K562 (cell line): ENCODE data around the gene SEC14L3. TPM values are rescaled to one million over a fixed set of nuclear protein-coding genes. Genes with fewer than 3 reads are reported as not detected.
A peak's percentile ranks its signal among the peaks of the same experiment; 100 is the strongest.

Experiments
- CBX1 ChIP-seq: sonication (generic); IDR thresholded peaks from 2 replicates; pipeline ENCODE4 v1.6.1; 2016; ENCODE audit warnings: antibody characterized with exemption, low read depth, mild to moderate bottlenecking
- CCNT2 ChIP-seq: IDR thresholded peaks from 2 replicates; pipeline ENCODE4 v1.6.1; 2011; ENCODE audit warnings: borderline replicate concordance, low read depth, mild to moderate bottlenecking, moderate library complexity, mixed read lengths, low read length; ENCODE audit not compliant: insufficient read length; ENCODE audit errors: extremely low read depth
- CREBBP ChIP-seq: IDR thresholded peaks from one replicate; pipeline ENCODE4 v1.6.1; 2012; ENCODE audit warnings: low read depth, mild to moderate bottlenecking, control low read depth, inconsistent platforms, low read length
- CXXC5 ChIP-seq: fragments of 250-450 bp; sonication (Bioruptor Pico); IDR thresholded peaks from 2 replicates; pipeline ENCODE4 v1.8.0; 2022; ENCODE audit warnings: inconsistent platforms, mild to moderate bottlenecking, moderate library complexity
- FOXP4 ChIP-seq: sonication (generic); formaldehyde crosslinking; IDR thresholded peaks from 2 replicates; pipeline ENCODE4 v1.8.0; 2022; ENCODE audit warnings: mild to moderate bottlenecking, missing genetic modification reagents, borderline replicate concordance
- GABPB1 ChIP-seq: sonication (generic); formaldehyde crosslinking; IDR thresholded peaks from 2 replicates; pipeline ENCODE4 v1.8.0; 2022; ENCODE audit warnings: mild to moderate bottlenecking, missing genetic modification reagents
- GATA2 ChIP-seq: sonication (generic); formaldehyde crosslinking; IDR thresholded peaks from 2 replicates; pipeline ENCODE4 v1.4.0; 2020; ENCODE audit warnings: mild to moderate bottlenecking, missing genetic modification reagents
- GTF2E2 ChIP-seq: fragments of 200-800 bp; sonication (Bioruptor generic); IDR thresholded peaks from 2 replicates; pipeline ENCODE4 v1.6.1; 2016; ENCODE audit warnings: missing genetic modification characterization, missing compliant biosample characterization
- HNRNPLL ChIP-seq: fragments of 200-400 bp; formaldehyde crosslinking; IDR thresholded peaks from 2 replicates; pipeline ENCODE4 v1.6.1; 2017; ENCODE audit warnings: low read length, low read depth, mild to moderate bottlenecking; ENCODE audit not compliant: poor library complexity, severe bottlenecking
- KLF16 ChIP-seq: IDR thresholded peaks from 2 replicates; pipeline ENCODE4 v1.6.1; 2016; ENCODE audit warnings: antibody characterized with exemption
- PHF20 ChIP-seq: fragments of 450-650 bp; IDR thresholded peaks from 2 replicates; pipeline ENCODE4 v1.6.1; 2018; ENCODE audit not compliant: partially characterized antibody
- POLR2AphosphoS2 ChIP-seq: IDR thresholded peaks from 2 replicates; pipeline ENCODE4 v1.6.1; 2012; ENCODE audit warnings: low read length, improper control_type of control experiment
- RBM25 ChIP-seq: fragments of 200-400 bp; formaldehyde crosslinking; IDR thresholded peaks from 2 replicates; pipeline ENCODE4 v1.6.1; 2018; ENCODE audit warnings: low read length, low read depth, moderate library complexity; ENCODE audit not compliant: severe bottlenecking
- RBM34 ChIP-seq: fragments of 200-400 bp; formaldehyde crosslinking; IDR thresholded peaks from 2 replicates; pipeline ENCODE4 v1.6.1; 2018; ENCODE audit warnings: low read length, borderline replicate concordance; ENCODE audit not compliant: insufficient read depth
- RFX5 ChIP-seq: IDR thresholded peaks from 2 replicates; pipeline ENCODE4 v1.6.1; 2011; ENCODE audit warnings: low read depth, mild to moderate bottlenecking, improper control_type of control experiment, low read length
- RHOXF2B ChIP-seq: fragments of 250-450 bp; sonication (Bioruptor Pico); conservative IDR thresholded peaks from 2 replicates; pipeline ENCODE4 v1.5.1; 2021
- SIRT6 ChIP-seq: IDR thresholded peaks from one replicate; pipeline ENCODE4 v1.6.1; 2012; ENCODE audit warnings: low read depth, mild to moderate bottlenecking, control low read depth, inconsistent platforms, low read length, moderate library complexity
- SRSF9 ChIP-seq: fragments of 200-400 bp; formaldehyde crosslinking; IDR thresholded peaks from 2 replicates; pipeline ENCODE4 v1.6.1; 2017; ENCODE audit warnings: low read depth, low read length, borderline replicate concordance
- TBP ChIP-seq: optimal IDR thresholded peaks from 2 replicates; pipeline ENCODE3; 2011; ENCODE audit warnings: low read depth, low read length, improper control_type of control experiment
- TOE1 ChIP-seq, 2 experiments: fragments of 450-650 bp in 1 of 2; sonication (generic) in 1 of 2; formaldehyde crosslinking in 1 of 2; IDR thresholded peaks; 2 replicates each; pipeline versions ENCODE4 v1.7.1 to v1.8.0; 2016 to 2022; ENCODE audit warnings: borderline replicate concordance in 2 of 2, mild to moderate bottlenecking in 2 of 2, antibody characterized with exemption in 1 of 2, inconsistent platforms in 1 of 2, low read depth in 1 of 2, missing genetic modification reagents in 1 of 2, moderate library complexity in 1 of 2
- ZNF431 ChIP-seq: sonication (generic); formaldehyde crosslinking; IDR thresholded peaks from 2 replicates; pipeline ENCODE4 v1.8.0; 2022; ENCODE audit warnings: mild to moderate bottlenecking, missing genetic modification reagents
- ZNF695 ChIP-seq: fragments of 450-650 bp; formaldehyde crosslinking; IDR thresholded peaks from 2 replicates; pipeline ENCODE4 v1.4.0; 2020; ENCODE audit warnings: mild to moderate bottlenecking, moderate library complexity
- polyA plus RNA-seq, 8 experiments: library from polyadenylated mRNA; depleted of rRNA in 4 of 8; stranded (reverse) in 5 of 8; unstranded in 3 of 8; fragments of >200 nt; fragmentation: Nextera tagmentation in 2 of 8; fragmentation: Illumina TruSeq in 1 of 8; extraction: Ambion mirVana in 2 of 8; extraction: Trizol in 1 of 8; gene quantifications; 2 replicates each; pipeline versions ENCODE4 v1.2.1 to v1.2.3, GENCODE V29; 2011 to 2014; ENCODE audit warnings: inconsistent platforms in 1 of 8, missing spikeins in 1 of 8
- total RNA-seq, 7 experiments: library from RNA; depleted of rRNA in 6 of 7; stranded (reverse); fragments of >200 nt in 6 of 7; fragmentation: Illumina TruSeq in 2 of 7; extraction: Trizol in 2 of 7; gene quantifications; 2 replicates each; pipeline versions ENCODE4 v1.2.1 to v1.2.3, GENCODE V29; 2011 to 2021; ENCODE audit warnings: low replicate concordance in 1 of 7
- TF ChIP-seq, protein P1 (sequence below): fragments of 450-650 bp; IDR thresholded peaks from 2 replicates; pipeline ENCODE4 v1.6.1; 2014; ENCODE audit warnings: low read depth, mild to moderate bottlenecking, moderate library complexity, borderline replicate concordance
- TF ChIP-seq, protein P2 (sequence below), 2 experiments: fragments of 250-450 bp in 1 of 2; fragments of 450-650 bp in 1 of 2; sonication (Bioruptor Pico) in 1 of 2; IDR thresholded peaks; 2 replicates each; pipeline versions ENCODE4 v1.6.1 to v1.8.0; 2016 to 2021; ENCODE audit warnings: mild to moderate bottlenecking in 2 of 2, moderate library complexity in 2 of 2, missing compliant biosample characterization in 1 of 2, missing genetic modification characterization in 1 of 2

The SEC14L3 gene
- total and polyA plus RNA-seq, 9 of the 15 experiments (the other 6 are each of a cell fraction or from before 2014, with no cell fraction given) = not detected

GRCh38 chr22:30444632-30445437 is 27.0 kb downstream of the SEC14L3 start (continued):
- TF ChIP-seq, protein P1, sequence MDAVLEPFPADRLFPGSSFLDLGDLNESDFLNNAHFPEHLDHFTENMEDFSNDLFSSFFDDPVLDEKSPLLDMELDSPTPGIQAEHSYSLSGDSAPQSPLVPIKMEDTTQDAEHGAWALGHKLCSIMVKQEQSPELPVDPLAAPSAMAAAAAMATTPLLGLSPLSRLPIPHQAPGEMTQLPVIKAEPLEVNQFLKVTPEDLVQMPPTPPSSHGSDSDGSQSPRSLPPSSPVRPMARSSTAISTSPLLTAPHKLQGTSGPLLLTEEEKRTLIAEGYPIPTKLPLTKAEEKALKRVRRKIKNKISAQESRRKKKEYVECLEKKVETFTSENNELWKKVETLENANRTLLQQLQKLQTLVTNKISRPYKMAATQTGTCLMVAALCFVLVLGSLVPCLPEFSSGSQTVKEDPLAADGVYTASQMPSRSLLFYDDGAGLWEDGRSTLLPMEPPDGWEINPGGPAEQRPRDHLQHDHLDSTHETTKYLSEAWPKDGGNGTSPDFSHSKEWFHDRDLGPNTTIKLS = no peak
- TF ChIP-seq ZNF695 (CRISPR knock-in tag) = no peak
- TF ChIP-seq KLF16 = no peak
- TF ChIP-seq TBP = peak; percentile 81
- TF ChIP-seq CXXC5 (CRISPR knock-in tag) = no peak
- peak; percentile 35; the same call in 1 of the 2 replicates for TF ChIP-seq GTF2E2
- TF ChIP-seq CREBBP = no peak
- 0 out of 2 replicates have a peak, but pooled peaks have one; percentile 66 for TF ChIP-seq CBX1
- no peak for TF ChIP-seq FOXP4 (CRISPR knock-in tag)
- TF ChIP-seq PHF20 = no peak
- no peak for TF ChIP-seq SRSF9
- no peak for TF ChIP-seq RHOXF2B (CRISPR knock-in tag)
- 0 out of 2 replicates have a peak, but pooled peaks have one; percentile 30 for TF ChIP-seq GATA2 (CRISPR knock-in tag)
- no peak for TF ChIP-seq RBM34
- TF ChIP-seq GABPB1 (CRISPR knock-in tag) = no peak
- TF ChIP-seq HNRNPLL = no peak
- no peak for TF ChIP-seq POLR2AphosphoS2
- no peak for TF ChIP-seq SIRT6
- TF ChIP-seq RFX5 = no peak
- no peak for TF ChIP-seq RBM25
- TF ChIP-seq TOE1 (IDR thresholded peaks at IDR 0.05; ENCODE audit: borderline replicate concordance) = no peak
- TF ChIP-seq TOE1 (CRISPR knock-in tag; IDR thresholded peaks at IDR 0.05; ENCODE audit: borderline replicate concordance, low read depth) = no peak
- TF ChIP-seq, protein P2, sequence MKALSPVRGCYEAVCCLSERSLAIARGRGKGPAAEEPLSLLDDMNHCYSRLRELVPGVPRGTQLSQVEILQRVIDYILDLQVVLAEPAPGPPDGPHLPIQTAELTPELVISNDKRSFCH (CRISPR knock-in tag; IDR thresholded peaks at IDR 0.05) = no peak
- TF ChIP-seq, protein P2 (tag; IDR thresholded peaks at IDR 0.05) = peak; percentile 41; the same call in 1 of the 2 replicates
- TF ChIP-seq ZNF431 = no peak
- TF ChIP-seq CCNT2 = no peak
